HepG2 (cell line): ENCODE data around the gene SCYL1. TPM values are rescaled to one million over a fixed set of nuclear protein-coding genes. Genes with fewer than 3 reads are reported as not detected.

Source experiments
- BORCS8-MEF2B ChIP-seq: sonication (generic); formaldehyde crosslinking; IDR thresholded peaks from 2 replicates; pipeline ENCODE4 v1.8.0; 2022; ENCODE audit warnings: mild to moderate bottlenecking, missing genetic modification reagents
- HMGA1 ChIP-seq: sonication (generic); formaldehyde crosslinking; conservative IDR thresholded peaks from 2 replicates; pipeline ENCODE4 v1.4.0; 2020; ENCODE audit warnings: missing genetic modification reagents
- MAFF ChIP-seq: IDR thresholded peaks from 2 replicates; pipeline ENCODE4 v1.6.1; 2011; ENCODE audit warnings: low read depth, low read length, improper control_type of control experiment
- PLRG1 ChIP-seq: fragments of 450-650 bp; conservative IDR thresholded peaks from 2 replicates; pipeline ENCODE4 v1.6.1; 2016
- RXRB ChIP-seq: IDR thresholded peaks from 2 replicates; pipeline ENCODE4 v1.6.1; 2016; ENCODE audit warnings: borderline replicate concordance, missing genetic modification reagents, missing compliant biosample characterization
- SIX4 ChIP-seq: sonication (generic); formaldehyde crosslinking; IDR thresholded peaks from 2 replicates; pipeline ENCODE4 v1.4.0; 2020; ENCODE audit warnings: missing genetic modification reagents
- U2AF1 ChIP-seq: fragments of 200-400 bp; formaldehyde crosslinking; optimal IDR thresholded peaks from 2 replicates; pipeline ENCODE3; 2017; ENCODE audit warnings: mild to moderate bottlenecking, low read depth, low read length
- ZBTB8A ChIP-seq: sonication (generic); formaldehyde crosslinking; IDR thresholded peaks from 2 replicates; pipeline ENCODE4 v1.4.0; 2020; ENCODE audit warnings: mild to moderate bottlenecking, low read depth, missing genetic modification reagents, borderline replicate concordance
- ZNF263 ChIP-seq: sonication (generic); formaldehyde crosslinking; IDR thresholded peaks from 2 replicates; pipeline ENCODE4 v1.4.0; 2020; ENCODE audit warnings: missing genetic modification reagents
- ZNF563 ChIP-seq: sonication (generic); formaldehyde crosslinking; IDR thresholded peaks from 2 replicates; pipeline ENCODE4 v1.8.0; 2022; ENCODE audit warnings: mild to moderate bottlenecking, moderate library complexity, missing genetic modification reagents
- ZNF567 ChIP-seq: sonication (generic); formaldehyde crosslinking; IDR thresholded peaks from 2 replicates; pipeline ENCODE4 v1.8.1; 2023; ENCODE audit warnings: mild to moderate bottlenecking, missing genetic modification reagents, borderline replicate concordance
- ZNF598 ChIP-seq: sonication (generic); formaldehyde crosslinking; IDR thresholded peaks from 2 replicates; pipeline ENCODE4 v1.5.1; 2020; ENCODE audit warnings: mild to moderate bottlenecking, missing genetic modification reagents, borderline replicate concordance
- ZNF747 ChIP-seq: sonication (generic); formaldehyde crosslinking; IDR thresholded peaks from 2 replicates; pipeline ENCODE4 v1.8.1; 2023; ENCODE audit warnings: missing genetic modification reagents, mild to moderate bottlenecking, borderline replicate concordance
- ZNF883 ChIP-seq: sonication (generic); formaldehyde crosslinking; IDR thresholded peaks from 2 replicates; pipeline ENCODE4 v1.5.1; 2020; ENCODE audit warnings: mild to moderate bottlenecking, missing genetic modification reagents; ENCODE audit errors: not compliant biosample characterization
- ZSCAN20 ChIP-seq: sonication (generic); formaldehyde crosslinking; IDR thresholded peaks from 2 replicates; pipeline ENCODE4 v1.4.0; 2020; ENCODE audit warnings: missing genetic modification reagents, mild to moderate bottlenecking, borderline replicate concordance
- ZZZ3 ChIP-seq: sonication (generic); formaldehyde crosslinking; IDR thresholded peaks from 2 replicates; pipeline ENCODE4 v1.4.0; 2020; ENCODE audit warnings: missing genetic modification reagents, mild to moderate bottlenecking, borderline replicate concordance
- polyA plus RNA-seq, 8 experiments: library from polyadenylated mRNA; depleted of rRNA in 3 of 8; stranded (reverse) in 7 of 8; unstranded in 1 of 8; fragments of >200 nt; fragmentation: Illumina TruSeq in 4 of 8; extraction: Trizol in 4 of 8; gene quantifications; 2 replicates each; pipeline versions ENCODE4 v1.2.1 to v1.2.3, GENCODE V29; 2011 to 2016; ENCODE audit warnings: low read depth in 4 of 8, missing spikeins in 1 of 8, mixed read lengths in 1 of 8; ENCODE audit not compliant: insufficient read depth in 1 of 8
- total RNA-seq, 5 experiments: library from RNA; depleted of rRNA; stranded (reverse); fragments of >200 nt; fragmentation: Illumina TruSeq; extraction: Trizol; gene quantifications; 2 replicates each; pipeline ENCODE4 v1.2.3, GENCODE V29; 2016; ENCODE audit warnings: low read depth in 1 of 5
- TF ChIP-seq, protein P1 (sequence below): sonication (generic); formaldehyde crosslinking; IDR thresholded peaks from 2 replicates; pipeline ENCODE4 v1.8.1; 2022; ENCODE audit warnings: mild to moderate bottlenecking, missing genetic modification reagents
- TF ChIP-seq, protein P2 (sequence below): sonication (generic); formaldehyde crosslinking; IDR thresholded peaks from 2 replicates; pipeline ENCODE4 v1.5.0; 2020; ENCODE audit warnings: mild to moderate bottlenecking, missing genetic modification reagents
- TF ChIP-seq, protein P3 (sequence below): sonication (generic); formaldehyde crosslinking; IDR thresholded peaks from 2 replicates; pipeline ENCODE4 v1.4.0; 2020; ENCODE audit warnings: mild to moderate bottlenecking, missing genetic modification reagents
- TF ChIP-seq, protein P4 (sequence below): sonication (generic); formaldehyde crosslinking; IDR thresholded peaks from 2 replicates; pipeline ENCODE4 v1.5.0; 2020; ENCODE audit warnings: mild to moderate bottlenecking, missing genetic modification reagents
- TF ChIP-seq, protein P5 (sequence below): IDR thresholded peaks from 2 replicates; pipeline ENCODE4 v1.6.1; 2018; ENCODE audit warnings: missing genetic modification reagents, mild to moderate bottlenecking, missing compliant biosample characterization

The SCYL1 gene
- total and polyA plus RNA-seq, 2 of the 13 experiments (the other 11 are each of a cell fraction or from before 2014, with no cell fraction given) = 65.9 to 103 TPM

DNA sequence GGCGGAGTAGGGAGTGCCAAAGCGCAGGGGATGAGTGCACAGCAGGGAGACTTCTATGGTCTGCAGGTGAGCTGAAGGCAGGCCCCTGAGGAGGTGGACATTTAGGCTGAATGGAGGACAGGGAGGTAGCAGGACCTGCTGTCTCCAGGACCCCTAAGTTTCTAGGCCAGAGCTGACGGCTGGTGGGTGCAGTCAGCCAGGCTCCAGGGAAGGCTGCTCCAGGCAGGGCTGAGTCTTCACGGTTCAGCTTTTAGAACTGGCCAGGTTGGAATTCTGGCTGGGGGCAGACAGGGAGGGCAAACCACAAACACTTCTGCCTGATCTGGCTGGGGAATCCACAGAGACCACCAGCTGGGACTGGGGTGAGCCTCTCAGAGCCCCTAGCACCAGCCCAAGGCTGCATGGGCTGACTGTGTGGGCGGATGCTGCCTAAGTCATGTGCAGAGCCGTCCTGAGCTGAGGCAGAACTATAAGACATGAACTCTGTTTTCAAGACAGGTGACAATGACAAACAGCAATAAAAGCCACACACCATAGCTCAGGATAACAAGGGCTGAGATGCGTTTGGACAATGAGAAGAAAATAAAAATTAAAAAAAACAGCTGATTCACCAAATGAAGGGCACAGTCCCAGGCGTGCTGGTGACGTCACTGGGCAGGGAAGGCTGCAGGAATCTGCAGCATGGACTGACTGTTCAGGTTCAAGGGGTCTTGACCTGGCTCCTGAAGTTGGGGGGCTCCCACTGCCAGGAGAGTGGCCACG, 36.4 kb upstream of the SCYL1 start (continued):
- TF ChIP-seq ZNF263 (CRISPR knock-in tag) = no peak
- no peak for TF ChIP-seq ZBTB8A (CRISPR knock-in tag)
- TF ChIP-seq ZNF747 (CRISPR knock-in tag) = no peak
- TF ChIP-seq ZNF567 (CRISPR knock-in tag) = no peak
- no peak for TF ChIP-seq U2AF1
- TF ChIP-seq RXRB (CRISPR knock-in tag) = no peak
- TF ChIP-seq, protein P1, sequence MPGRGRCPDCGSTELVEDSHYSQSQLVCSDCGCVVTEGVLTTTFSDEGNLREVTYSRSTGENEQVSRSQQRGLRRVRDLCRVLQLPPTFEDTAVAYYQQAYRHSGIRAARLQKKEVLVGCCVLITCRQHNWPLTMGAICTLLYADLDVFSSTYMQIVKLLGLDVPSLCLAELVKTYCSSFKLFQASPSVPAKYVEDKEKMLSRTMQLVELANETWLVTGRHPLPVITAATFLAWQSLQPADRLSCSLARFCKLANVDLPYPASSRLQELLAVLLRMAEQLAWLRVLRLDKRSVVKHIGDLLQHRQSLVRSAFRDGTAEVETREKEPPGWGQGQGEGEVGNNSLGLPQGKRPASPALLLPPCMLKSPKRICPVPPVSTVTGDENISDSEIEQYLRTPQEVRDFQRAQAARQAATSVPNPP (CRISPR knock-in tag) = no peak
- TF ChIP-seq, protein P2, sequence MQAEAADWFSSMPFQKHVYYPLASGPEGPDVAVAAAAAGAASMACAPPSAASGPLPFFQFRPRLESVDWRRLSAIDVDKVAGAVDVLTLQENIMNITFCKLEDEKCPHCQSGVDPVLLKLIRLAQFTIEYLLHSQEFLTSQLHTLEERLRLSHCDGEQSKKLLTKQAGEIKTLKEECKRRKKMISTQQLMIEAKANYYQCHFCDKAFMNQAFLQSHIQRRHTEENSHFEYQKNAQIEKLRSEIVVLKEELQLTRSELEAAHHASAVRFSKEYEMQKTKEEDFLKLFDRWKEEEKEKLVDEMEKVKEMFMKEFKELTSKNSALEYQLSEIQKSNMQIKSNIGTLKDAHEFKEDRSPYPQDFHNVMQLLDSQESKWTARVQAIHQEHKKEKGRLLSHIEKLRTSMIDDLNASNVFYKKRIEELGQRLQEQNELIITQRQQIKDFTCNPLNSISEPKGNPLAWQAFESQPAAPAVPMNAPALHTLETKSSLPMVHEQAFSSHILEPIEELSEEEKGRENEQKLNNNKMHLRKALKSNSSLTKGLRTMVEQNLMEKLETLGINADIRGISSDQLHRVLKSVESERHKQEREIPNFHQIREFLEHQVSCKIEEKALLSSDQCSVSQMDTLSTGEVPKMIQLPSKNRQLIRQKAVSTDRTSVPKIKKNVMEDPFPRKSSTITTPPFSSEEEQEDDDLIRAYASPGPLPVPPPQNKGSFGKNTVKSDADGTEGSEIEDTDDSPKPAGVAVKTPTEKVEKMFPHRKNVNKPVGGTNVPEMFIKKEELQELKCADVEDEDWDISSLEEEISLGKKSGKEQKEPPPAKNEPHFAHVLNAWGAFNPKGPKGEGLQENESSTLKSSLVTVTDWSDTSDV (CRISPR knock-in tag) = no peak; the same call in none of the 2 replicates
- TF ChIP-seq ZNF883 = no peak
- no peak for TF ChIP-seq ZNF598
- no peak for TF ChIP-seq ZZZ3 (CRISPR knock-in tag)
- TF ChIP-seq, protein P3, sequence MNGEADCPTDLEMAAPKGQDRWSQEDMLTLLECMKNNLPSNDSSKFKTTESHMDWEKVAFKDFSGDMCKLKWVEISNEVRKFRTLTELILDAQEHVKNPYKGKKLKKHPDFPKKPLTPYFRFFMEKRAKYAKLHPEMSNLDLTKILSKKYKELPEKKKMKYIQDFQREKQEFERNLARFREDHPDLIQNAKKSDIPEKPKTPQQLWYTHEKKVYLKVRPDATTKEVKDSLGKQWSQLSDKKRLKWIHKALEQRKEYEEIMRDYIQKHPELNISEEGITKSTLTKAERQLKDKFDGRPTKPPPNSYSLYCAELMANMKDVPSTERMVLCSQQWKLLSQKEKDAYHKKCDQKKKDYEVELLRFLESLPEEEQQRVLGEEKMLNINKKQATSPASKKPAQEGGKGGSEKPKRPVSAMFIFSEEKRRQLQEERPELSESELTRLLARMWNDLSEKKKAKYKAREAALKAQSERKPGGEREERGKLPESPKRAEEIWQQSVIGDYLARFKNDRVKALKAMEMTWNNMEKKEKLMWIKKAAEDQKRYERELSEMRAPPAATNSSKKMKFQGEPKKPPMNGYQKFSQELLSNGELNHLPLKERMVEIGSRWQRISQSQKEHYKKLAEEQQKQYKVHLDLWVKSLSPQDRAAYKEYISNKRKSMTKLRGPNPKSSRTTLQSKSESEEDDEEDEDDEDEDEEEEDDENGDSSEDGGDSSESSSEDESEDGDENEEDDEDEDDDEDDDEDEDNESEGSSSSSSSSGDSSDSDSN = peak; percentile 17; the same call in 1 of the 2 replicates
- no peak for TF ChIP-seq ZNF563
- TF ChIP-seq, protein P4, sequence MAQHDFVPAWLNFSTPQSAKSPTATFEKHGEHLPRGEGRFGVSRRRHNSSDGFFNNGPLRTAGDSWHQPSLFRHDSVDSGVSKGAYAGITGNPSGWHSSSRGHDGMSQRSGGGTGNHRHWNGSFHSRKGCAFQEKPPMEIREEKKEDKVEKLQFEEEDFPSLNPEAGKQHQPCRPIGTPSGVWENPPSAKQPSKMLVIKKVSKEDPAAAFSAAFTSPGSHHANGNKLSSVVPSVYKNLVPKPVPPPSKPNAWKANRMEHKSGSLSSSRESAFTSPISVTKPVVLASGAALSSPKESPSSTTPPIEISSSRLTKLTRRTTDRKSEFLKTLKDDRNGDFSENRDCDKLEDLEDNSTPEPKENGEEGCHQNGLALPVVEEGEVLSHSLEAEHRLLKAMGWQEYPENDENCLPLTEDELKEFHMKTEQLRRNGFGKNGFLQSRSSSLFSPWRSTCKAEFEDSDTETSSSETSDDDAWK (CRISPR knock-in tag) = no peak
- TF ChIP-seq BORCS8-MEF2B = no peak
- TF ChIP-seq HMGA1 (CRISPR knock-in tag) = no peak
- no peak for TF ChIP-seq ZSCAN20
- no peak for TF ChIP-seq MAFF
- TF ChIP-seq SIX4 (CRISPR knock-in tag) = no peak
- TF ChIP-seq, protein P5, sequence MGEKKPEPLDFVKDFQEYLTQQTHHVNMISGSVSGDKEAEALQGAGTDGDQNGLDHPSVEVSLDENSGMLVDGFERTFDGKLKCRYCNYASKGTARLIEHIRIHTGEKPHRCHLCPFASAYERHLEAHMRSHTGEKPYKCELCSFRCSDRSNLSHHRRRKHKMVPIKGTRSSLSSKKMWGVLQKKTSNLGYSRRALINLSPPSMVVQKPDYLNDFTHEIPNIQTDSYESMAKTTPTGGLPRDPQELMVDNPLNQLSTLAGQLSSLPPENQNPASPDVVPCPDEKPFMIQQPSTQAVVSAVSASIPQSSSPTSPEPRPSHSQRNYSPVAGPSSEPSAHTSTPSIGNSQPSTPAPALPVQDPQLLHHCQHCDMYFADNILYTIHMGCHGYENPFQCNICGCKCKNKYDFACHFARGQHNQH (CRISPR knock-in tag) = 0 out of 2 replicates have a peak, but pooled peaks have one; percentile 1
- TF ChIP-seq PLRG1 = no peak
